GM18907 (cell line): ENCODE measurements around the gene PFDN5.
"Not testable (repeated sequence)": the region's sequence is repeated elsewhere in the genome, so short reads cannot be mapped to it uniquely, and the experiment has no call there.

Source experiments
- ATAC-seq: cut with Tn5 transposase; IDR thresholded peaks from one replicate; pipeline ENCODE4 v1.9.1; 2021; ENCODE audit warnings: mild to moderate bottlenecking, moderate library complexity; ENCODE audit not compliant: unreplicated experiment

PFDN5 gene

GRCh38 chr12:53279888-53280498 is 15.3 kb upstream of the PFDN5 start:
- no peak for ATAC-seq

GRCh38 chr12:53286448-53286847 is 8.9 kb upstream of the PFDN5 start:
- no peak for ATAC-seq

DNA sequence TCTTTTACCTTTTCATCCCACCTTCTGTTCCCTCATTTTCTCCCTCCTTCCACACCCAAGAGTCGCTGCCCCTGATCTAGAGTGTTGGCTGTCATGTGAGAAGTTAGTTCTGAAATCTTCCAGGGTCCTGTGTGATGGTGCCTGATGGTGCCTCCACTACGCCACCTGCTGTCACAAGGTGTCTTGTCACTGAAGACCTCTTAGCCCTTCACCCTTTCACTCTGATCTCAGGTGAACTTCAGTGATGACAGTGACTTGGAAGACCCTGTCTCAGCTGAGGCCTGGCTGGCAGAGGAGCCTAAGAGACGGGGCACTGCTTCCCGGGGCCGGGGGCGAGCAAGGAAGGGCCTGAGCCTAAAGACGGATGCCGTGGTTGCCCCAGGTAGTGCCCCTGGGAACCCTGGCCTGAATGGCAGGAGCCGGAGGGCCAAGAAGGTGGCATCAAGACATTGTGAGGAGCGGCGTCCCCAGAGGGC is 7.6 kb upstream of the PFDN5 start:
- no peak for ATAC-seq

GRCh38 chr12:53288322-53288721 is 7.0 kb upstream of the PFDN5 start:
- no peak for ATAC-seq

DNA sequence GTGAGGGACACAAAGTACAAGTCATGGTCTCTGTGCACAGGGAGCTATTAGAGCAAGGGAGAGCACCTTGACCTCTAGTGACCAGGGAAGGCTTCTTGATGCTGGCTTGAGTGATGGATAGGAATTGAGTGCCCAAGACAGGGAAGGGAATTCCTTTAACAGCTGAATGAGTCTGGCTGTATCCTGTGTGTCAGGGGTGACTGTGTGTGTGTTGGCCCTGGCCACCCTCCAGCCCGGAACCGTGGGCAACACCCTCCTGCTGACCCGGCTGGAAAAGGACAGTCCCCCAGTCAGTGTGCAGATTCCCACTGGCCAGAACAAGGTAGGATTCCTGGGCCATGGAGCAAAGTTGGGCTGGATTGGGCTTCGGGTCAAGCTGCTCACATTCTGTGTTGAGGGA is 5.5 kb upstream of the PFDN5 start:
- no peak for ATAC-seq

GRCh38 chr12:53290661-53291060 is 4.7 kb upstream of the PFDN5 start:
- no peak for ATAC-seq

GRCh38 chr12:53292426-53292825 is 2.9 kb upstream of the PFDN5 start:
- no peak for ATAC-seq

GRCh38 chr12:53295891-53296219 is 513 bp downstream of the PFDN5 start:
- no peak for ATAC-seq

GRCh38 chr12:53297106-53297505 is 1.8 kb downstream of the PFDN5 start:
- not testable (repeated sequence) for ATAC-seq

GRCh38 chr12:53298164-53298563 is 2.8 kb downstream of the PFDN5 start:
- no peak for ATAC-seq

- ATAC-seq = no peak
Observed at GRCh38 chr12:53299101-53299453, 3.7 kb downstream of the PFDN5 start.

DNA sequence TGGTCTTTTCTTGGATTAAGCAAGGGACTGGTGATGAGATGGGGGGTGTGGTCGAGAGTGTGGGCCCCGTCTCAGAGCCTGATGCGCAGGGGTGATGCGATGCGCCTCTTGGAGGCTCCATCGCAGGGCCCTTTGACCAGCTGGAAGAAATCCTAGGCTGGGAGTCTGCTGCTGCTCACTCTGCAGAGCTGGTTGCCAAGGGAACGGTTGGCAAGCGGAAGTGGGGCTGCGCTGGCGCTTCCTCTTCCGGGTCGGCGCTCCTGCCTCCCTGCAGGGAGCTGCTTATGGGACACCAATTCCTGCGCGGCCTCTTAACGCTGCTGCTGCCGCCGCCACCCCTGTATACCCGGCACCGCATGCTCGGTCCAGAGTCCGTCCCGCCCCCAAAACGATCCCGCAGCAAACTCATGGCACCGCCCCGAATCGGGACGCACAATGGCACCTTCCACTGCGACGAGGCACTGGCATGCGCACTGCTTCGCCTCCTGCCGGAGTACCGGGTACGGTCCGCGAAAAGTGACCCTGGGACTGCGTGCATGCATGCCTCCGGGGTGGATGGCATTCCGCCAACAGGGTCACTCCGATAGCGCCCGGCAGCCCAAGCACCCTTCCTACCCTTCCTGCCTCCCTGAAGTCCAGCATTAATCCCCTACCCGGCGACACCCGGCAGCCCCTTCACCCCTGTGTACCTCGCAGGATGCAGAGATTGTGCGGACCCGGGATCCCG is 4.3 kb downstream of the PFDN5 start, which contains the start of gene MYG1:
TSS of gene MYG1 (plus strand) at position 242 of the 727 bp plus-strand sequence. CDS start at position 285, 43 bp downstream.
- peak; percentile 72 for ATAC-seq

- ATAC-seq = no peak
Observed at GRCh38 chr12:53300187-53300586, 4.8 kb downstream of the PFDN5 start.

DNA sequence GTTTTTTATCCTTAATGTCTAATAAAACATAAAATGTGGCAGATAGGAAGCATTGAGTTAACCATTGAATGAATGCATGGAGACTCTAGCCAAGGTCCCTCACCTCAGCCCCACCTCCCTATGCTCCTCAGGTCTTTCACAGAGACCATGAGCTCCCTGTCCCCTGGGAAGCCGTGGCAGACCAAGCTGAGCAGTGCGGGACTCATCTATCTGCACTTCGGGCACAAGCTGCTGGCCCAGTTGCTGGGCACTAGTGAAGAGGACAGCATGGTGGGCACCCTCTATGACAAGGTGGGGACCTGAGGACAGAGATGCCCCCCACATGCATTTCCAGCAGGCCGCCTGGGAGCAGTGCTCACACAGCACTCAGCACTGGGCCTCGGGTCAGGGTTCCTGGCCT is 7.6 kb downstream of the PFDN5 start:
- no peak for ATAC-seq

DNA sequence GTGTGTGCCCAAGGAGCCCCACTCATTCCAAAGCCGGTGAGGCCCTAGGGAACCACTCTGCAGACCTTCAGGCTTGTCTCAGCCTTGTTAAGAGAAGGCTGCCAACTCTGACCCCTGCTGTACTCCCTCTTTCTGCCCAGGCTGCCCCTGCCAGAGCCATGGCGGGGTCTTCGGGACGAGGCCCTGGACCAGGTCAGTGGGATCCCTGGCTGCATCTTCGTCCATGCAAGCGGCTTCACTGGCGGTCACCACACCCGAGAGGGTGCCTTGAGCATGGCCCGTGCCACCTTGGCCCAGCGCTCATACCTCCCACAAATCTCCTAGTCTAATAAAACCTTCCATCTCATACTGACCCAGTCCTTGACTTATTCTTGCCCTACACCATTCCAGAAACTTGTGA is 11.5 kb downstream of the PFDN5 start:
- no peak for ATAC-seq

- no peak for ATAC-seq
Observed at GRCh38 chr12:53308276-53308675, 12.9 kb downstream of the PFDN5 start.

- ATAC-seq = no peak
Observed at GRCh38 chr12:53313996-53314395, 18.7 kb downstream of the PFDN5 start.

DNA sequence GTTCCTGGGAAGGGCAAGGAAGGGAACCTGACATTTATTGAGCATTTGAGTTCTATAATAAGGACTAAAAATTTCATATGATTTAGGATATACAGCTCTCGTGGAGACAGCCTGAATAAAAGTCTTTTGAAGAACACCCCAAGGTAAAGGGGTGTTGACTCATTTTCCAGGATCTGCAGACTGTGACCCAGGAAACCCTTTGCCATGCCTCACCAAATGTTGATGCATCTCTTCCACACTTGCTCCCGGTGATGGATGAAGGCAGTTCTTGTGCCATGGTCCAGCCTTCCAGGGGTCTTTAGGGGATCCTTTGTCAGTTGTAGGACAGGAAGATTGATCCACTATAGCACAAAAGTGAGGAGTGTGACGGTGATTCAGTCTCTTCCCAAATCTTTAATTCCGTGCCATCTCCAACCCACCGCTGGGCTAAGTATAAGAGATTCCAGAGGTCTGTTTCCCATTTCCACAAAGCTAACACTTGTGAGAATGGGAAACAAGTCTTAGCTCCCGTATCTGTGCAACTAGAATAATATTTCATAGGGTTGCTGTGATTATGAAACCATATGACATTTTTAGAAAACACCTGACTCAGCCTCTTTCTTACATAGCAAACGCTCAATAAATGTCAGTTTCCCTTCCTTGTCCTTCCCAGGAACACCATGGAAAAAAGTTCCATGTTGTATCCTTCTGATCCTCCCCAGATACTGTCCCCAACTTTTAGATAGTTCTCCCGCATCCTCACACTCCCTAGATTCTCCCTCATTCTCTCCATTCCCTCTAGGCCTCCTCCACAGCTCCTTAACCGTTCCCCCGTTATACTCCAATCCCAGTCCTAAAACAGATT is 25.2 kb downstream of the PFDN5 start:
- ATAC-seq = no peak

DNA sequence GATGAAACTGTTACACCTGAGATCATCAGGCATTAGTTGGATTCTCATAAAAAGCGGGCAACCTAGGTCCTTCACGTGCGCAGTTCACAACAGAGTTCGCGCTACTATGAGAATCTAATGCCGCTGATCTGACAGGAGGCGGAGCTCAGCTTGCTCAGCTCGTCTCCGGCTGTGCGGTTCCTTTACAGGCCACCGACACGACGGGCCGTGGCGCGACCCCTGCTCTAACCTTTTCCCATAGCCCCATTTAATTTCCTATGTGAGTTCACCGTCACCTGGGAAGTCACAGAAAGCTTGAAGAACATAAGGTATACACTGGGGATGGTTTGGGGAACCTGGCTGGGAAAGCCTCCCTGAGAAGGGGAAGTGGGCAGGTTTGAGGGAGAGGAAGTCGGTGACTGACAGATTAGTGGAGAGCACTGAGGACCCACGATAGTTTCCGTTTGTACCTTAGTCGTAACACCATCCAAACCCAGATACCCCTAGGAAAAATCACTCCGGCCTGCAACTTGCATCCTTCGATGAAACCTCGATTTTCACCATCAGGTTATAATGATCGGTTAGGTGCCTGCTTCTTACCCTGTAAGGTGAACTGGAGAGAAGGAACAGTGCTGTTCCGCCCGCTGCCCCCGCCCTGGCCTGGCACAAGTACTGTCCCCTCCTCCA is 28.9 kb downstream of the PFDN5 start:
- peak; percentile 42 for ATAC-seq

DNA sequence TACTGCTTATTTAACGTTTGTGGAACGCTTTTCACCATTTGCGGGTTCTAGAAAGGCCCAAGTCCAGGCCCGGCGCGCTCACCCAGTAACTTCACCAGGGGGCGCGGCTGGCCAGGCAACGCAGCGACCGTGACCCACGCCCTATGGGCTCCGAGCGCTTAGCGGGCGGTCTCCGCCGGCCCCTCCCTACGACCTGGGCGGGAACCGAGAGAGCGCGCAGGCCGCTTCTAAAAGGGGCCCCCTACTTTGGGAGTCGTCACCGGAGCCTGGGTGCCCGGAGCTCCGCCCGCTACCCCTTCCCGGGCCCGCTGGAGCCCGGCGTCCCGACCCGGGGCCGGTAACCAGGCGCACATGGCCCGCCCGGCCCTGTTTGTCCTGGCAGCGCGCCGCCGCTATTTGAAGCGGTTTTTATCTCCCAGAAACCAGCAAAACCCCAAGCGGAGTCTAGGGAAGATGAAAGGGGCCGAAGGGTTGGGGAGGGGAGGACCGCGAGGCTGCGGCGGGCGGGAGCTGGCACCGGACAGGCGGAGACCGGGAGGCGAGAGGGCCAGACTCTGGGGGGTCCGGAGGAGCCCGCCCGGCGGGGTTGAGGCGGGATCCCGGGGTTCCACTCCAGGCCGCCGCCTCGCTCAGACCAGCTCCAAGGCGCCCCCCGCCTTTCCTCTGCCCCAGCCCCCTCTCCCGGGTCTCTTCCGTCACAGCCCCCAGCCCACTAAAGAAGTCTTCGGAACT is 29.6 kb downstream of the PFDN5 start:
- ATAC-seq = peak; percentile 57
